Stimulated activated naive CD8-positive, alpha-beta T cell treated with anti-CD3 and anti-CD28 coated beads, Interleukin-15, Interleukin-2, amounts not matched to agents 100 ng/mL and 50 ng/mL, for 24 hours (primary cell): ENCODE measurements around the gene KIF19.

Experiments
- H3K27ac Mint-ChIP-seq: one replicate; pipeline ENCODE4 v1.8.0; 2021; ENCODE audit warnings: mild to moderate bottlenecking, mixed read lengths
- H3K27me3 Mint-ChIP-seq: one replicate; pipeline ENCODE4 v1.8.0; 2021; ENCODE audit warnings: mixed read lengths
- H3K36me3 Mint-ChIP-seq: one replicate; pipeline ENCODE4 v1.8.0; 2021; ENCODE audit warnings: low read depth, mixed read lengths
- H3K4me1 Mint-ChIP-seq: one replicate; pipeline ENCODE4 v1.8.0; 2021; ENCODE audit warnings: low read depth, mixed read lengths
- H3K4me3 Mint-ChIP-seq: one replicate; pipeline ENCODE4 v1.8.0; 2021; ENCODE audit warnings: mild to moderate bottlenecking, mixed read lengths
- H3K9me3 Mint-ChIP-seq: one replicate; pipeline ENCODE4 v1.8.0; 2021; ENCODE audit warnings: mixed read lengths

KIF19 gene

DNA sequence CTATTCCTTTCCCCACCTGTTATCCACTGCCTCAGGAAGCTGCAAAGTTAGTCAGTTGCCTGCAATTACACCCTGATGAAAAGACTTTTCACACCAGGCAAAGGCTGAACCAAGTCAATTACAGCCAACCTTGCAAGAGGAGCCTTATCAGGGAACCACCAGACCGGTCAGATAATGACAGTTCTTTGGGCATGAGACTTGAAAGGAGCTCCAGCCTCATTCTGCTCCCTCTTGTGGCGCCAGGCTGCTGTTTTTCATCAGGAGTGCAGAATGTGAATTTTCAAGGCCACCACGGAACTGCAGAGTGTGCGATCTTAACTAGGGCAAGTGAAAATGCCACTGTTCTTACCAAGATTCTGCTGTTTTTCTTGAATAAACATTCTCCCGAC, 29.5 kb upstream of the KIF19 start:
- H3K27ac Mint-ChIP-seq: no peak overlapping the region
- no peaks in the 10 kb centered on the region for H3K9me3 Mint-ChIP-seq
- peaks cover 4% of the 10 kb centered on the region for H3K27me3 Mint-ChIP-seq
- H3K4me3 Mint-ChIP-seq: no peak overlapping the region
- peaks cover 27% of the 10 kb centered on the region for H3K4me1 Mint-ChIP-seq
- no peaks in the 10 kb centered on the region for H3K36me3 Mint-ChIP-seq

GRCh38 chr17:74297941-74298340, 28.1 kb upstream of the KIF19 start:
- Mint-ChIP-seq H3K4me3 (peak overlapping the region; percentile 6), H3K27me3 (peaks cover 4% of the 10 kb centered on the region), H3K4me1 (peaks cover 27% of the 10 kb centered on the region), H3K9me3 (no peaks in the 10 kb centered on the region), H3K36me3 (no peaks in the 10 kb centered on the region), H3K27ac (peak overlapping the region; percentile 69)

DNA sequence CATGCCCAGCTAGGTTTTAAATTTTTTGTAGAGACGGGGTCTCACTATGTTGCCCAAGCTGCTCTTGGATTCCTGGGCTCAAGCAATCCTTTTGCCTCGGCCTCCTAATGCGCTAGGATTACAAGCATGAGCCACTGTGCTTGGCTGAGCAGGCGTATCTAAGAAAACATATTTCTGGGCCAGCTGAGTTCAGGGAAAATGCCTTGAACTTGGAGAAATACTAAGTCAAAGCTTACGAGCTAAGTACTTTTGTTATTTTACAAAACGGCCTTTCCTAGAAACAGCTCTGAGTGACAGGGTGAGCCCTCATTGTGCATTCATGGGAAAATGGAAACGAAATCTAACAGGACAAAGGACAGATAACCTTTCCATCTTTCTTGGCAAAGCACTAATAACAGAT, 27.2 kb upstream of the KIF19 start:
- no peak overlapping the region for H3K4me3 Mint-ChIP-seq
- no peaks in the 10 kb centered on the region for H3K9me3 Mint-ChIP-seq
- H3K27me3 Mint-ChIP-seq: peaks cover 4% of the 10 kb centered on the region
- H3K27ac Mint-ChIP-seq: no peak overlapping the region
- no peaks in the 10 kb centered on the region for H3K36me3 Mint-ChIP-seq
- peaks cover 27% of the 10 kb centered on the region for H3K4me1 Mint-ChIP-seq

DNA sequence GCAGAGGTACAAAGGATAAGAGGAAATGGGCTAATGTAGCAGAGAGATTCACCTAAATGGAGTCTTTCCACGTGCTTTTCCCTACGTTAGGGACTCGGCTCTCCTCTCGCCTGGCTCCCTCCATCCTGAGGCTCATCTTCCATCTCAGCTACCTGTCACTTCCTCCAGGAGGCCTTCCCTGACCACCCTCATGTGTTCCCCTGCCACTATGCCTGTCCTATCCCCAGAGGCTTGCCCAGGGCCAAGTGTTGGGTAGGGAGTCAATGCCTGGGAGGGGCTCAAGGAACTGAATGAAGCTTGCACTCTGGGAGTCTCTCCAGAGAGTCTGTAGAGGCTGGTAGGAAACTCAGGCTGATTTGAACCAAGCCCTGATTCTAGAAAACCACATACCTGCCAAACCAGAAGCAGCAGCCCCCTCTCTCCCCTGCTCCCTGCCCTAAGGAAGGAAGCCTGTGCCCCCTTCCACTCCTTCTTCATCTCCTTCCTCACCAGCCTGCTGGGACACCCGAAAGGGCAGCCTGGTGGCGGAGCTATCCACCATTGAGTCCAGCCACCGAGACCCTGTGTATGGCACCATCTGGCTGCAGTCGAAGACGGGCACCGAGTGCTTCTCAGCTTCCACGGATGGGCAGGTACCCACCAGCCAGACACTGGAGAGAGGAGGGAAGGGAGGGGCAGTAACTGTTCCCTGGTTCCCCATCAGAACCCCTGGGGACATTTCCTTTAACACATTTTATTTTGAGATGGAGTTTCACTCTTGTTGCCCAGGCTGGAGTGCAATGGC, 26.6 kb upstream of the KIF19 start:
- H3K27ac Mint-ChIP-seq: no peak overlapping the region
- H3K4me1 Mint-ChIP-seq: peaks cover 27% of the 10 kb centered on the region
- H3K4me3 Mint-ChIP-seq: no peak overlapping the region

DNA sequence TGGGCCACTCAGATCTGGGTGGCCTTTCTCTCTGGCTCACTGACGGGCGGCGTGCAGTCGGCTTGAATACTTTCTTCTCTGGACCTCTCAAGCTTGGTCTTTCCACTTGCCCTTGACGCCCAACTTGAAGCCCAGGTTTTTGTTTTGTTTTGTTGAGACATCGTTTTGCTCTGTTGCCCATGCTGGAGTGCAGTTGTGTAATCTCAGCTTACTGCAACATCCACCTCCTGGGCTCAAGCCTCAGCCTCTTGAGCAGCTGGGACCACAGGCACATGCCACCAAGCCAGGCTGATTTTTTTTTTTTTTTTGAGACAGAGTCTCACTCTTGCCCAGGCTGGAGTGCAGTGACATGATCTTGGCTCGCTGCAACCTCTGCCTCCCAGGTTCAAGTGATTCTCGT, 22.7 kb upstream of the KIF19 start:
- Mint-ChIP-seq H3K36me3 (no peaks in the 10 kb centered on the region), H3K27me3 (peaks cover 9% of the 10 kb centered on the region), H3K4me1 (peaks cover 13% of the 10 kb centered on the region), H3K4me3 (no peak overlapping the region), H3K9me3 (no peaks in the 10 kb centered on the region), H3K27ac (no peak overlapping the region)

More for the DNA sequence above, 26.6 kb upstream of the KIF19 start:
- peaks cover 4% of the 10 kb centered on the region for H3K27me3 Mint-ChIP-seq
- H3K36me3 Mint-ChIP-seq: no peaks in the 10 kb centered on the region
- no peaks in the 10 kb centered on the region for H3K9me3 Mint-ChIP-seq

- peaks cover 8% of the 10 kb centered on the region for H3K4me1 Mint-ChIP-seq
- peaks cover 10% of the 10 kb centered on the region for H3K27me3 Mint-ChIP-seq
- no peak overlapping the region for H3K27ac Mint-ChIP-seq
- no peaks in the 10 kb centered on the region for H3K9me3 Mint-ChIP-seq
- no peaks in the 10 kb centered on the region for H3K36me3 Mint-ChIP-seq
- no peak overlapping the region for H3K4me3 Mint-ChIP-seq
These were observed 21.8 kb upstream of the KIF19 start for GRCh38 chr17:74304184-74304583.

DNA sequence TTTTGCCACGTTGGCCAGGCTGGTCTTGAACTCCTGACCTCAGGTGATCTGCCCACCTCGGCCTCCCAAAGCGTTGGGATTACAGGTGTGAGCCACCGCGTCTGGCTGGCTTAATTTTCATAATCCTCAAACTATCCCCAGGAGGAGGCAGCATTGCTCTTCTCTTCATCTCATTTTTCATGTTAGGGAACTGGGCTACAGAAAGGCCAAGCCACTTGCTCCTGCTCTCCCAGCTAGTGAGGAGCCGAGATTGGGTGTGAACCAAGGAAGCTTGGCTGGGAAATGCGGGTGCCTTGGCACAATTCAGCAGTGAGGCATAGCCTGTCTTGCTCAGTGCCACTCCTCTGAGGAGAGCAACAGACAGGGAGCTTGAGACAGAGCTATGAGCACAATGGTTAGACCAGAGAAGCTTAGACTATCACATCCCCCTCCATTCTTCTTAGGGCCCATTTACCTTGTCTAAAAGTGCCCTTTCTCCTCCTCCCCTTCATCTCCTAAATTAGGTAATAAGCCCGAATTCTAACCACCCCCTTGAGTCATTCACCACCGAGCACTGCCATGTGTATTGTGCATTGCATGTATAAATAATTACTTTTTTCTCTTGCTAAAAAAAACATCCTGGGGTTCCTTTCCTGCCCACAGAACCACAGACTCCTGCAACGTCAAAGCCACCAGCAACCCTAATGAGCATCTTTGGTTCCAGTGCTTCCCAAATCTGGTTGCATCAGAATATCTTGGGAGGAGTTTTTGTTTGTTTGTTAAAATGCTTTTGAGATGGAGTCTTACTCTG, 20.0 kb upstream of the KIF19 start:
- peaks cover 8% of the 10 kb centered on the region for H3K4me1 Mint-ChIP-seq
- H3K4me3 Mint-ChIP-seq: no peak overlapping the region
- H3K36me3 Mint-ChIP-seq: no peaks in the 10 kb centered on the region
- H3K9me3 Mint-ChIP-seq: no peaks in the 10 kb centered on the region
- peak overlapping the region; percentile 67 for H3K27ac Mint-ChIP-seq
- peaks cover 6% of the 10 kb centered on the region for H3K27me3 Mint-ChIP-seq

GRCh38 chr17:74307984-74308773, 17.8 kb upstream of the KIF19 start:
- no peaks in the 10 kb centered on the region for H3K36me3 Mint-ChIP-seq
- no peaks in the 10 kb centered on the region for H3K9me3 Mint-ChIP-seq
- H3K4me3 Mint-ChIP-seq: no peak overlapping the region
- H3K27ac Mint-ChIP-seq: no peak overlapping the region
- peaks cover 6% of the 10 kb centered on the region for H3K27me3 Mint-ChIP-seq
- peaks cover 8% of the 10 kb centered on the region for H3K4me1 Mint-ChIP-seq

- H3K4me1 Mint-ChIP-seq: peaks cover 8% of the 10 kb centered on the region
- no peaks in the 10 kb centered on the region for H3K9me3 Mint-ChIP-seq
- H3K4me3 Mint-ChIP-seq: no peak overlapping the region
- H3K27me3 Mint-ChIP-seq: peaks cover 6% of the 10 kb centered on the region
- no peak overlapping the region for H3K27ac Mint-ChIP-seq
- H3K36me3 Mint-ChIP-seq: no peaks in the 10 kb centered on the region
These were observed 16.1 kb upstream of the KIF19 start for GRCh38 chr17:74309902-74310301.

GRCh38 chr17:74314877-74315276, 11.1 kb upstream of the KIF19 start:
- H3K27ac Mint-ChIP-seq: no peak overlapping the region
- no peak overlapping the region for H3K4me3 Mint-ChIP-seq
- no peaks in the 10 kb centered on the region for H3K4me1 Mint-ChIP-seq
- no peaks in the 10 kb centered on the region for H3K9me3 Mint-ChIP-seq
- no peaks in the 10 kb centered on the region for H3K27me3 Mint-ChIP-seq
- no peaks in the 10 kb centered on the region for H3K36me3 Mint-ChIP-seq

GRCh38 chr17:74316220-74316619, 9.8 kb upstream of the KIF19 start:
- Mint-ChIP-seq H3K4me1 (no peaks in the 10 kb centered on the region), H3K36me3 (no peaks in the 10 kb centered on the region), H3K9me3 (no peaks in the 10 kb centered on the region), H3K27ac (no peak overlapping the region), H3K27me3 (no peaks in the 10 kb centered on the region), H3K4me3 (no peak overlapping the region)

DNA sequence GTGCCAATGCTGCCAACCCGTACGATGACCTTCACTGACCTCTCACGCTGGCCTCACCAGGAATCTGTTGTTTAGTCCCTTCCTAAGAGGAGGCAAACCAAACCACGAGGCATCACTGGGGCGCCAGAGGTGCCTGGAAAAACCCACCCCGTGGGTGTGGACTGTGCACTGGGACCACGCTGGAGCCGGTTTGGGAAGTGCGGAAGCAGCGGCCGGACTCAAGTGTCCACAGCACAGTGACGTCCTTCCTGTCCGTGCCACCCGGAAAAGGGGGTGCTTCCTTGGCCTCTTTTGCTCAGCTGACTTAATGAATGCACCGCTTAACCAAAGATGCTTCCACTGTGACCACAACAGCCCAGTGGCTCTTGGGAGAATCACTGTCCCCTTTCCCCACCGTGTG, 9.0 kb upstream of the KIF19 start:
- Mint-ChIP-seq H3K4me1 (no peaks in the 10 kb centered on the region), H3K9me3 (no peaks in the 10 kb centered on the region), H3K27me3 (peaks cover 7% of the 10 kb centered on the region), H3K4me3 (no peak overlapping the region), H3K36me3 (no peaks in the 10 kb centered on the region), H3K27ac (no peak overlapping the region)

DNA sequence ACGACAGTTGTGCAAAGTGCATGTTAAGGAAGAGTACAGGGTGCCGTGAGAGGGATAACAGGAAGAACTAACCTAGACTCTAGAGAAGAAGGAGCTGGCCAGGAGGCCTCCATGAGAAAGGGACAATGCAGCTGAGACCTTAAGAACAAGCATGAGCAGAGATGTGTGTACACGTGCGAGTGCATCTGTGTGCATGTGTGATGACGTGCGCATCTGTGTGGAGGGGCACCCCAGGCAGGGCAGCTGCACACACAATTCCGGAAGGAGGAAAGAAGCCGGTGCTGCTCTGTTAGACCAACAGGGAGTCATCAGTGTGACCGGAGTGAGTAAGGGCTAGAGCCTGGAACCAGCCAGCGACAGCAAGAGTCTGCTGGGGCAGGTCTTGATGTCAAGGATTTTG, 7.6 kb upstream of the KIF19 start:
- H3K9me3 Mint-ChIP-seq: no peaks in the 10 kb centered on the region
- H3K27ac Mint-ChIP-seq: no peak overlapping the region
- peaks cover 12% of the 10 kb centered on the region for H3K27me3 Mint-ChIP-seq
- H3K4me1 Mint-ChIP-seq: no peaks in the 10 kb centered on the region
- no peaks in the 10 kb centered on the region for H3K36me3 Mint-ChIP-seq
- H3K4me3 Mint-ChIP-seq: no peak overlapping the region

DNA sequence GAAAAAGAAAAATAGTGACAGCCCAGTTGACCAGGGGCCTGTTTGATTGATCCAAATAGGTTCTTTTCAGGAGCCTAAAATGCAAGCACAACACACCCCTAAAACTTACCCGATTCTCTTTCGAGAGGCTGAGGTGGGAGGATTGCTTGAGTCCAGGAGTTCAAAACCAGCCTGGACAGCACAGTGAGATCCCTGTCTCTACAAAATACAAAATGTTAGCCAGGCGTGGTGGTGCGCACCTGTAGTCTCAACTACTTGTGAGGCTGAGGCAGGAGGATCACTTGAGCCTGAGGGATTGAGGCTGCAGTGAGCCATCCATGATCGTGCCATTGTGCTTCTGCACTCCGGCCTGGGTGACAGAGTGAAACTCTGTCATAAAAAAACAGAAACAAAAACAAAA, 1.5 kb upstream of the KIF19 start:
- Mint-ChIP-seq H3K4me1 (peaks cover 18% of the 10 kb centered on the region), H3K9me3 (no peaks in the 10 kb centered on the region), H3K4me3 (no peak overlapping the region), H3K27me3 (peaks cover 32% of the 10 kb centered on the region), H3K27ac (no peak overlapping the region), H3K36me3 (no peaks in the 10 kb centered on the region)

GRCh38 chr17:74325376-74325742, 667 bp upstream of the KIF19 start:
- peaks cover 32% of the 10 kb centered on the region for H3K27me3 Mint-ChIP-seq
- H3K4me3 Mint-ChIP-seq: no peak overlapping the region
- H3K4me1 Mint-ChIP-seq: peaks cover 18% of the 10 kb centered on the region
- H3K27ac Mint-ChIP-seq: no peak overlapping the region
- H3K9me3 Mint-ChIP-seq: no peaks in the 10 kb centered on the region
- no peaks in the 10 kb centered on the region for H3K36me3 Mint-ChIP-seq
